Stimulated activated CD4-positive, alpha-beta T cell treated with anti-CD3 and anti-CD28 coated beads, Interleukin-15, amount 100 ng/mL, for 1 hour (primary cell): ENCODE measurements around the gene JDP2.

Source experiments
- DNase-seq, 2 donors: peaks; one replicate each; pipeline ENCODE4 v3.0.0-alpha.2; 2020; ENCODE audit warnings: low read depth in 1 of 2, low spot score in 1 of 2

JDP2 gene

DNA sequence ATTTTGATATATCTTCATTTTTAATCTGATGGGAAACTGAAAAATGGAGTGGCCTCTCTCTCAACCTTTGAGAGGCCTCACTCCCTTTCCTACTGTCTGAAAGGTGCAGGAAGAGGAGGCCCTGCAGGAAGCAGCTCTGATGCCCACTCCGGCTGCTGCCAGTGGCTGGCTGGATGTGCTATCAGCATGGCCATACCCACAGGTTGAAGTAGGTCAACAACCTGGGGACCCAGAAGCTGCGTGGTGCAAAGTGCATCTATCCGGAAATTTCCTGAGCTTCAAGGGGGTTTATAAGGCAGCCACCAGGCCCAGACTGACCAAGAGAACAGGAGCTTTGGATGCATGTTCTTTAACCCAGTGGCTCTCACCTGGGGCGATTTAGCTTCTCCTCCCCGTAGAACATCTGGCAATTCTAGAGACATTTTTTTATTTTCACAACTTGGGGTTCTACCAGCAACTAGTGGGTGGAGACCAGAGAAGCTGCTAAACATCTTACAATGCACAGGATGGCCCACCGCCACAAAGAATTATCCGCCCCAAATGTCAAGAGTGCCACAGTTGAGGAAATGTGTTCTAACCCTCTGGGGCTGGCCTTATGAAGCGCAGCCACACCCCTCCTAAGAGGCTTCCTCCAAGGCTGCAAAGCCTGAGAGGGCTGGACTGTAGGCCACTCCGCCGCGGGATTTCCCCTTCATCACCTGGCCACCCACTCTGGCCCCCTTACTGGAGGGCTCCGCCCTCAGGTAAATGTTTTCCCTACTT lies 86.3 kb downstream of the JDP2 start:
- DNase-seq = no peak

- peak in 1 of 2 donors; percentile 24 for DNase-seq
These were observed 87.1 kb downstream of the JDP2 start for GRCh38 chr14:75514673-75515628.

DNA sequence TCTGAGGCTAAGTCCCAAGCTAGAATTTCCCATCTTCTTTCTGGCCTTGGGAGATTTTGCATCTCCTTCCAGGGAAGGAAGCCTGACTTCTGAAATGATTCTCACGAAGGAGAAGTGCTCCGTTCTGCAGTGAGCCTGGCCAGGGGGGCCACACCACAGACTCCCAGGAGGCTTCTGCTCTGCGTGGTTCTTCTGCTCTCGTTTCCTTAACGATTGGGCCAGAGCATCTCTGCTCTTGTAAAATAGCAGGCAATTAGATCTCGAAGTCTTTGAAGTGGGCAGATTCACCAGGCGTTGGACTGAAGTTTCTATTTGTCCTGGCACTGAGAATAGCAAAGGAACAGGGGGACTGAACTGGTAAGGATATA lies 87.8 kb downstream of the JDP2 start:
- no peak for DNase-seq

- DNase-seq = no peak
These were observed 90.8 kb downstream of the JDP2 start for GRCh38 chr14:75518625-75519024.

DNA sequence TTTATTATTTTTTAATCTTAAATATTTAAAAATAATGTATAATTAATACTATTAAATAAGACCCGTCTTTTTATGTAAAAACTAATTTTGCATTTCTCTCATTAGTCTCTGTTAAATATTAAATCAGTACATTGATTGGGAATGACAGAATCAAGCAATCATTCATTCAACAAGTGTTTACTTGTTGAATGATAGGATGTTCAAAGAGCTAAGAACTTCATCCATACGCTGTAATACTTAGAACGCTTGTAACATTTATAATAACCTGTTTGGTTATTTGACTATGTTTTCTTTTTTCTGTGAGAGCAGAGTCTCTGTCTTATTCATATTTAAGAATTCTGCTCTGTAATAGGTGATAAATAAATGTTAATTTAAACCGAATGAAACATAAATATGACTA lies 91.6 kb downstream of the JDP2 start:
- DNase-seq = no peak

DNA sequence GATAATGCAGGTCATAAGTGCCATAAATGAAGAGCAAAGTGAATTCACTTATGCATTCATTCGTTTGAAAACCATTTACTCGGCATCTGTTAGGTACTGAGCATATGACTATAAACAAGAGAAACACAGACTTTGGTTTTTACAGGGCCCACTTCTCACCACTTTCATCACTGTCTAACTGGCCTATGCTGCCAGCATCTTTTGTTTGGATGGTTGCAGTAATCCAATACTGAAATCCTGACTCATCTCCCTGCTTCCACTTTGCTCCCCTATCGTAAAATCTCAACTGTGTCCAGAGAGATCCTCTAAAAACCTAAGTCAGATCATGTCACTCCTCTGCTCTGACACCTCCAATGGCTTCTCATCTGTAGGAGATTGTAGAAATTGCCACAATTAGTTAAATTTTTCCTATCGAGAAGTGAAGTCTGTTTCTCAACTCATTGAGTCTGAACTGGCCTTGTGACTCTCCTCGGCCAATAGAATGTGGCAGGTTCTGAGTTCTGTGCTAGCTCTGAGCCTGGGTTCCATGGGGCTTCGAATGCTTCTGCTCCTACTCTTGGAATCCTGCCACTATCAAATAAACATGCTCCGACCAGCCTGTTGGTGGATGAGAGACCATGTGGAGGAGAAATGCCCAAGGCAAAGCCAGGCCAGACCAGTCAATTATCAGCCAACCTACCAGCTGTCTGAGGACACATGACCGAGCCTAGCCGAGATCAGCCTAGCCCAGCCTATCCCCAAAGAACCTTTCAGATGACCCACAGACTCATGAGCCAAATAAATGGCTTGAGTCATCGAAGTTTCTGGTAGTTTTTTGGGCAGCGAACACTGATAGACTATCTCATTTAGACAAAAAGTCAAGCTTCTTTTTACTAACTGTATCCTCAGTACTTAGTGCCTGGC lies 92.3 kb downstream of the JDP2 start:
- DNase-seq = no peak

GRCh38 chr14:75520852-75521251 lies 93.0 kb downstream of the JDP2 start:
- no peak for DNase-seq

GRCh38 chr14:75521415-75522199 lies 93.8 kb downstream of the JDP2 start:
- DNase-seq = no peak

DNA sequence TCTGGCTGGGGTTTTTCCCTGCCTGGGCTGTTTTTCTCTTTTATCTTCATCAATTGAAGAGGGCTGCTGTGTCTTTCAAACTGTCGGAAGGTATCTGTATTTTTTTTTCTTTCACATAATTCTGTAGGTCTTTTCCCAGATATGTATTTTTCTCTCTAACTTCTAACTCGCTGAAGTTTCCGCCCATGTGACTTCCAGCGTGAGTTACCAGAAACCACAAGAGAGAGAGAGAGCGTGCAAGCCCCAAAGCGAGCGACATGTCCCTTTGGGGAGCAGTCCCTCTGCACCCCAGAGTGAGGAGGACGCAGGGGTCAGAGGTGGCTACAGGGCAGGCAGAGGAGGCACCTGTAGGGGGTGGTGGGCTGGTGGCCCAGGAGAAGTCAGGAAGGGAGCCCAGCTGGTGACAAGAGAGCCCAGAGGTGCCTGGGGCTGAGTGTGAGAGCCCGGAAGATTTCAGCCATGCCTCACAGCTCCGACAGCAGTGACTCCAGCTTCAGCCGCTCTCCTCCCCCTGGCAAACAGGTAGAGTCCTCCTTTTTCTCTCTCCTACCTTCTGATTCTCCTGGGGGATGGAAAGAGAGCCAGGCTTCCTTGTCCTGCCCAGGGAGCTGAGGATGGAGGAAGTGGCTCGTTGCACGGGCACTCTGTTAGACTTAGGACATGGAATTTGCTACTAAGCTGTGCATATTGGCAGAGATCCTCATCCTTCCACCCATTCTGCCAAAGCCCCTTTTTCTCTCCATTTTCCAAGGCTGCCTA lies 94.6 kb downstream of the JDP2 start, which contains the start of gene BATF:
Gene BATF, plus strand, starts transcription at position 246 of the 759 bp plus-strand sequence. Its CDS starts 214 bp downstream, at position 460.
- peak; percentile 48 to 55 for DNase-seq

DNA sequence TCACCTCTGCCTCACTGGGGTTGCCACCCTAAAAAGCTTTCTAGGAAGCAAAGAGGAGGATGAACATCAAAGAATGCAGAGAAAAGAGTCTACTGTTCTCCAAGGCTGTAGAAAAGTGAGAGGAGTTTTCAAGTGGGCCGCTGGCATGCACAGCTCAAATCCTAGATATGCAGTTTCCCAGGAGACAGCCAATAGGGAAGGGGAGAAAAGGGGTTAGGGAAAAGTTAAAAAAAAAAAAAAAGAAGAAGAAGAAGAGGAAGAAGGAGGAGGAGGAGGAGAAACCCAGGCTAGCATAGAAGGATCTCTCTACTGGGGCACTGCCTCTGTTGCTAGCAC lies 95.1 kb downstream of the JDP2 start:
- no peak for DNase-seq
